Measurements from ENCODE around the gene COL24A1.

COL24A1 gene

GRCh38 chr1:86192417-86192816 is 35.8 kb upstream of the COL24A1 start:
- DNase-seq (ENCODE audit: low spot score): no peak
- H2BK15ac ChIP-seq (ENCODE audit: low read length): no peak overlapping the region
- no peak overlapping the region for H4K91ac ChIP-seq (ENCODE audit: low read depth, low read length, poor library complexity)
- H3K27ac ChIP-seq (replicated peaks; ENCODE audit: low read length): no peak overlapping the region
- H3K4ac ChIP-seq (ENCODE audit: low read length): no peak overlapping the region
- H3K9me3 ChIP-seq (replicated peaks in 1 of 2; ENCODE audit: control insufficient read depth in 2 of 2, insufficient read depth in 1 of 2, low read depth in 1 of 2, low read length in 2 of 2): no peaks in the 10 kb centered on the region
- H4K8ac ChIP-seq (ENCODE audit: low read depth, low read length): no peak overlapping the region
- H3K18ac ChIP-seq (ENCODE audit: low read length): no peak overlapping the region
- H3K79me1 ChIP-seq (ENCODE audit: low read depth, low read length): no peaks in the 10 kb centered on the region
- no peak overlapping the region for H2AK5ac ChIP-seq (ENCODE audit: low read depth, low read length)
- no peak overlapping the region for H3K4me3 ChIP-seq (ENCODE audit: low read length in 2 of 2)
- no peak overlapping the region for H3K9ac ChIP-seq (ENCODE audit: low read depth, low read length, poor library complexity)
- H3K14ac ChIP-seq (ENCODE audit: low read length): no peak overlapping the region
- H2BK12ac ChIP-seq (ENCODE audit: low read length): no peak overlapping the region
- H2BK120ac ChIP-seq (ENCODE audit: low read depth, low read length): no peak overlapping the region
- no peak overlapping the region for H2BK5ac ChIP-seq (ENCODE audit: low read length)
- no peak overlapping the region for H3K4me2 ChIP-seq (ENCODE audit: insufficient read depth, low read length, poor library complexity, severe bottlenecking)
- peaks cover 0 to 4% of the 10 kb centered on the region in 2 donors for H3K4me1 ChIP-seq (ENCODE audit: control insufficient read depth in 2 of 2, insufficient read depth in 1 of 2, low read depth in 1 of 2, low read length in 2 of 2)
- no peak overlapping the region for H2AFZ ChIP-seq (ENCODE audit: low read length)
- no peaks in the 10 kb centered on the region for H3K36me3 ChIP-seq (replicated peaks in 1 of 2; ENCODE audit: control insufficient read depth in 2 of 2, insufficient read depth in 2 of 2, low read length in 2 of 2)
- no peaks in the 10 kb centered on the region for H3K27me3 ChIP-seq (ENCODE audit: control insufficient read depth in 3 of 3, insufficient read depth in 3 of 3, low read depth in 1 of 3, low read length in 3 of 3)
- no peak overlapping the region for H3K23ac ChIP-seq (ENCODE audit: low read depth, low read length, poor library complexity)
- no CpG with 5 or more reads among the region's 1 CpG for WGBS, 2 donors (ENCODE audit: extremely low coverage in 2 of 2, insufficient read length in 2 of 2, insufficient replicate concordance in 1 of 2)

- Histone ChIP-seq H2AFZ (ENCODE audit: low read length) (no peak overlapping the region), H3K4ac (ENCODE audit: low read length) (no peak overlapping the region), H2BK12ac (ENCODE audit: low read length) (no peak overlapping the region), H2AK5ac (ENCODE audit: low read depth, low read length) (no peak overlapping the region), H4K91ac (ENCODE audit: low read depth, low read length, poor library complexity) (no peak overlapping the region), H2BK5ac (ENCODE audit: low read length) (no peak overlapping the region), H3K27ac (replicated peaks; ENCODE audit: low read length) (no peak overlapping the region), H3K4me3 (ENCODE audit: low read length in 2 of 2) (no peak overlapping the region), H3K79me1 (ENCODE audit: low read depth, low read length) (no peaks in the 10 kb centered on the region), H3K18ac (ENCODE audit: low read length) (no peak overlapping the region), H4K8ac (ENCODE audit: low read depth, low read length) (no peak overlapping the region), H3K4me2 (ENCODE audit: insufficient read depth, low read length, poor library complexity, severe bottlenecking) (no peak overlapping the region), H3K9me3 (replicated peaks in 1 of 2; ENCODE audit: control insufficient read depth in 2 of 2, insufficient read depth in 1 of 2, low read depth in 1 of 2, low read length in 2 of 2) (no peaks in the 10 kb centered on the region), H3K4me1 (ENCODE audit: control insufficient read depth in 2 of 2, insufficient read depth in 1 of 2, low read depth in 1 of 2, low read length in 2 of 2) (peaks cover 0 to 4% of the 10 kb centered on the region in 2 donors), H3K23ac (ENCODE audit: low read depth, low read length, poor library complexity) (no peak overlapping the region), H3K36me3 (replicated peaks in 1 of 2; ENCODE audit: control insufficient read depth in 2 of 2, insufficient read depth in 2 of 2, low read length in 2 of 2) (no peaks in the 10 kb centered on the region), H2BK120ac (ENCODE audit: low read depth, low read length) (no peak overlapping the region), H3K9ac (ENCODE audit: low read depth, low read length, poor library complexity) (no peak overlapping the region), H3K14ac (ENCODE audit: low read length) (no peak overlapping the region), H3K27me3 (ENCODE audit: control insufficient read depth in 3 of 3, insufficient read depth in 3 of 3, low read depth in 1 of 3, low read length in 3 of 3) (no peaks in the 10 kb centered on the region), H2BK15ac (ENCODE audit: low read length) (no peak overlapping the region)
- whole genome bisulfite sequencing, 2 donors (ENCODE audit: extremely low coverage in 2 of 2, insufficient read length in 2 of 2, insufficient replicate concordance in 1 of 2): no CpG with 5 or more reads among the region's 4 CpGs
- no peak for DNase-seq (ENCODE audit: low spot score)
These were observed 35.4 kb upstream of the COL24A1 start for GRCh38 chr1:86191958-86192357.

GRCh38 chr1:86190873-86191272 is 34.3 kb upstream of the COL24A1 start:
- no peak overlapping the region for H2BK120ac ChIP-seq (ENCODE audit: low read depth, low read length)
- H3K4me2 ChIP-seq (ENCODE audit: insufficient read depth, low read length, poor library complexity, severe bottlenecking): no peak overlapping the region
- H2AFZ ChIP-seq (ENCODE audit: low read length): no peak overlapping the region
- H3K9ac ChIP-seq (ENCODE audit: low read depth, low read length, poor library complexity): no peak overlapping the region
- no peak overlapping the region for H2BK5ac ChIP-seq (ENCODE audit: low read length)
- no peak overlapping the region for H3K27ac ChIP-seq (replicated peaks; ENCODE audit: low read length)
- no peak overlapping the region for H4K8ac ChIP-seq (ENCODE audit: low read depth, low read length)
- no peaks in the 10 kb centered on the region for H3K36me3 ChIP-seq (replicated peaks in 1 of 2; ENCODE audit: control insufficient read depth in 2 of 2, insufficient read depth in 2 of 2, low read length in 2 of 2)
- no peaks in the 10 kb centered on the region for H3K9me3 ChIP-seq (replicated peaks in 1 of 2; ENCODE audit: control insufficient read depth in 2 of 2, insufficient read depth in 1 of 2, low read depth in 1 of 2, low read length in 2 of 2)
- H3K23ac ChIP-seq (ENCODE audit: low read depth, low read length, poor library complexity): no peak overlapping the region
- no peak overlapping the region for H3K18ac ChIP-seq (ENCODE audit: low read length)
- no peak overlapping the region for H2AK5ac ChIP-seq (ENCODE audit: low read depth, low read length)
- WGBS, 2 donors (ENCODE audit: extremely low coverage in 2 of 2, insufficient read length in 2 of 2, insufficient replicate concordance in 1 of 2): no CpG with 5 or more reads among the region's 1 CpG
- H4K91ac ChIP-seq (ENCODE audit: low read depth, low read length, poor library complexity): no peak overlapping the region
- no peaks in the 10 kb centered on the region for H3K79me1 ChIP-seq (ENCODE audit: low read depth, low read length)
- DNase-seq (ENCODE audit: low spot score): no peak
- no peak overlapping the region for H3K4me3 ChIP-seq (ENCODE audit: low read length in 2 of 2)
- H3K14ac ChIP-seq (ENCODE audit: low read length): no peak overlapping the region
- H2BK12ac ChIP-seq (ENCODE audit: low read length): no peak overlapping the region
- H3K4me1 ChIP-seq (ENCODE audit: control insufficient read depth in 2 of 2, insufficient read depth in 1 of 2, low read depth in 1 of 2, low read length in 2 of 2): peaks cover 0 to 2% of the 10 kb centered on the region in 2 donors
- no peaks in the 10 kb centered on the region for H3K27me3 ChIP-seq (ENCODE audit: control insufficient read depth in 3 of 3, insufficient read depth in 3 of 3, low read depth in 1 of 3, low read length in 3 of 3)
- H3K4ac ChIP-seq (ENCODE audit: low read length): no peak overlapping the region
- no peak overlapping the region for H2BK15ac ChIP-seq (ENCODE audit: low read length)

GRCh38 chr1:86184426-86184825 is 27.9 kb upstream of the COL24A1 start:
- Histone ChIP-seq H3K27me3 (ENCODE audit: control insufficient read depth in 3 of 3, insufficient read depth in 3 of 3, low read depth in 1 of 3, low read length in 3 of 3) (no peaks in the 10 kb centered on the region), H2BK5ac (ENCODE audit: low read length) (no peak overlapping the region), H3K36me3 (replicated peaks in 1 of 2; ENCODE audit: control insufficient read depth in 2 of 2, insufficient read depth in 2 of 2, low read length in 2 of 2) (no peaks in the 10 kb centered on the region), H2AK5ac (ENCODE audit: low read depth, low read length) (no peak overlapping the region), H2AFZ (ENCODE audit: low read length) (no peak overlapping the region), H2BK15ac (ENCODE audit: low read length) (no peak overlapping the region), H3K14ac (ENCODE audit: low read length) (no peak overlapping the region), H3K4me2 (ENCODE audit: insufficient read depth, low read length, poor library complexity, severe bottlenecking) (no peak overlapping the region), H4K8ac (ENCODE audit: low read depth, low read length) (no peak overlapping the region), H2BK120ac (ENCODE audit: low read depth, low read length) (no peak overlapping the region), H3K18ac (ENCODE audit: low read length) (no peak overlapping the region), H3K4me1 (ENCODE audit: control insufficient read depth in 2 of 2, insufficient read depth in 1 of 2, low read depth in 1 of 2, low read length in 2 of 2) (no peaks in the 10 kb centered on the region), H3K9ac (ENCODE audit: low read depth, low read length, poor library complexity) (no peak overlapping the region), H3K23ac (ENCODE audit: low read depth, low read length, poor library complexity) (no peak overlapping the region), H3K27ac (replicated peaks; ENCODE audit: low read length) (no peak overlapping the region), H3K4ac (ENCODE audit: low read length) (no peak overlapping the region), H3K9me3 (replicated peaks in 1 of 2; ENCODE audit: control insufficient read depth in 2 of 2, insufficient read depth in 1 of 2, low read depth in 1 of 2, low read length in 2 of 2) (no peaks in the 10 kb centered on the region), H4K91ac (ENCODE audit: low read depth, low read length, poor library complexity) (no peak overlapping the region), H2BK12ac (ENCODE audit: low read length) (no peak overlapping the region), H3K79me1 (ENCODE audit: low read depth, low read length) (no peaks in the 10 kb centered on the region), H3K4me3 (ENCODE audit: low read length in 2 of 2) (no peak overlapping the region)
- DNase-seq (ENCODE audit: low spot score): no peak
- WGBS, 2 donors (ENCODE audit: extremely low coverage in 2 of 2, insufficient read length in 2 of 2, insufficient replicate concordance in 1 of 2): no CpG with 5 or more reads among the region's 1 CpG
